K562 (cell line): ENCODE measurements around the gene FBXL13. TPM values are rescaled to one million over a fixed set of nuclear protein-coding genes. Genes with fewer than 3 reads are reported as not detected.
A peak's percentile ranks its signal among the peaks of the same experiment; 100 is the strongest.

Experiments used
- CBFB ChIP-seq: sonication (generic); formaldehyde crosslinking; IDR thresholded peaks from 2 replicates; pipeline ENCODE4 v1.4.0; 2020; ENCODE audit warnings: mild to moderate bottlenecking, missing genetic modification reagents
- CHD1 ChIP-seq: fragments of 200-600 bp; sonication (generic); IDR thresholded peaks from one replicate; pipeline ENCODE4 v1.6.1; 2012; ENCODE audit warnings: mild to moderate bottlenecking, moderate library complexity, low read length, inconsistent platforms
- CTBP1 ChIP-seq: fragments of 450-650 bp; IDR thresholded peaks from 2 replicates; pipeline ENCODE4 v1.6.1; 2016; ENCODE audit warnings: borderline replicate concordance
- IFI16 ChIP-seq: fragments of 250-450 bp; sonication (Bioruptor Pico); IDR thresholded peaks from 2 replicates; pipeline ENCODE4 v2.1.2; 2022; ENCODE audit warnings: mild to moderate bottlenecking, inconsistent platforms
- JUND ChIP-seq, 2 experiments: IDR thresholded peaks; 2 replicates in 1 of 2; 3 replicates in 1 of 2; pipeline ENCODE4 v1.6.1; 2011; ENCODE audit warnings: borderline replicate concordance in 2 of 2, low read depth in 2 of 2, low read length in 2 of 2, improper control_type of control experiment in 1 of 2, missing biosample characterization in 1 of 2, missing genetic modification characterization in 1 of 2, missing genetic modification reagents in 1 of 2
- NFE2L1 ChIP-seq: fragments of 450-650 bp; IDR thresholded peaks from 2 replicates; pipeline ENCODE4 v1.6.1; 2016; ENCODE audit warnings: missing genetic modification characterization, low read depth, mild to moderate bottlenecking, missing compliant biosample characterization, moderate library complexity, borderline replicate concordance
- OTX1 ChIP-seq: fragments of 450-650 bp; formaldehyde crosslinking; IDR thresholded peaks from 2 replicates; pipeline ENCODE4 v1.4.0; 2022; ENCODE audit warnings: mild to moderate bottlenecking
- PHF8 ChIP-seq: fragments of 200-600 bp; sonication (generic); IDR thresholded peaks from 2 replicates; pipeline ENCODE4 v1.6.1; 2012; ENCODE audit warnings: mixed run types, mild to moderate bottlenecking, inconsistent platforms, low read length, moderate library complexity, borderline replicate concordance
- POLR2AphosphoS2 ChIP-seq: IDR thresholded peaks from 2 replicates; pipeline ENCODE4 v1.6.1; 2012; ENCODE audit warnings: low read length, improper control_type of control experiment
- RBM25 ChIP-seq: fragments of 200-400 bp; formaldehyde crosslinking; IDR thresholded peaks from 2 replicates; pipeline ENCODE4 v1.6.1; 2018; ENCODE audit warnings: low read length, low read depth, moderate library complexity; ENCODE audit not compliant: severe bottlenecking
- SRF ChIP-seq, 2 experiments: fragments of 250-450, 450-650 bp in 1 of 2; sonication (Bioruptor Pico) in 1 of 2; sonication (generic) in 1 of 2; formaldehyde crosslinking; IDR thresholded peaks; 2 replicates each; pipeline versions ENCODE4 v1.5.0 to v1.5.1; 2020 to 2022; ENCODE audit warnings: mild to moderate bottlenecking in 1 of 2, missing genetic modification reagents in 1 of 2
- TRIM24 ChIP-seq, 2 experiments: fragments of 450-650 bp; IDR thresholded peaks; 2 replicates each; pipeline ENCODE4 v1.6.1; 2016
- ZHX1 ChIP-seq: fragments of 150-350 bp; conservative IDR thresholded peaks from 2 replicates; pipeline ENCODE4 v1.6.1; 2014; ENCODE audit warnings: low read length
- ZNF121 ChIP-seq: sonication (generic); formaldehyde crosslinking; conservative IDR thresholded peaks from 2 replicates; pipeline ENCODE4 v1.8.0; 2022; ENCODE audit warnings: missing genetic modification reagents
- ZNF280B ChIP-seq: fragments of 250-450 bp; sonication (Bioruptor Pico); IDR thresholded peaks from 2 replicates; pipeline ENCODE4 v1.5.1; 2021; ENCODE audit warnings: mild to moderate bottlenecking
- ZNF512 ChIP-seq: IDR thresholded peaks from 2 replicates; pipeline ENCODE4 v1.6.1; 2016; ENCODE audit warnings: missing genetic modification characterization, missing compliant biosample characterization
- ZNF589 ChIP-seq: fragments of 200-800 bp; sonication (Bioruptor generic); IDR thresholded peaks from 2 replicates; pipeline ENCODE4 v1.6.1; 2016; ENCODE audit warnings: low read depth, missing genetic modification characterization, missing compliant biosample characterization
- ZNF639 ChIP-seq, 2 experiments: fragments of 200-800 bp in 1 of 2; sonication (Bioruptor generic) in 1 of 2; sonication (generic) in 1 of 2; formaldehyde crosslinking in 1 of 2; IDR thresholded peaks in 1 of 2; conservative IDR thresholded peaks in 1 of 2; 2 replicates each; pipeline versions ENCODE4 v1.5.0 to v1.6.1; 2016 to 2020; ENCODE audit warnings: missing compliant biosample characterization in 1 of 2, missing genetic modification characterization in 1 of 2, missing genetic modification reagents in 1 of 2
- ZNF75A ChIP-seq: fragments of 450-650 bp; formaldehyde crosslinking; IDR thresholded peaks from 2 replicates; pipeline ENCODE4 v1.4.0; 2020; ENCODE audit warnings: mild to moderate bottlenecking
- polyA plus RNA-seq, 8 experiments: library from polyadenylated mRNA; depleted of rRNA in 4 of 8; stranded (reverse) in 5 of 8; unstranded in 3 of 8; fragments of >200 nt; fragmentation: Nextera tagmentation in 2 of 8; fragmentation: Illumina TruSeq in 1 of 8; extraction: Ambion mirVana in 2 of 8; extraction: Trizol in 1 of 8; gene quantifications; 2 replicates each; pipeline versions ENCODE4 v1.2.1 to v1.2.3, GENCODE V29; 2011 to 2014; ENCODE audit warnings: inconsistent platforms in 1 of 8, missing spikeins in 1 of 8
- total RNA-seq, 7 experiments: library from RNA; depleted of rRNA in 6 of 7; stranded (reverse); fragments of >200 nt in 6 of 7; fragmentation: Illumina TruSeq in 2 of 7; extraction: Trizol in 2 of 7; gene quantifications; 2 replicates each; pipeline versions ENCODE4 v1.2.1 to v1.2.3, GENCODE V29; 2011 to 2021; ENCODE audit warnings: low replicate concordance in 1 of 7

Gene FBXL13
- total and polyA plus RNA-seq, 9 of the 15 experiments (the other 6 are each of a cell fraction or from before 2014, with no cell fraction given), result 16.3 to 55.0 (median 25.4) TPM

GRCh38 chr7:102973096-102973802, 101.3 kb downstream of the FBXL13 start (continued):
- no peak for TF ChIP-seq IFI16 (CRISPR knock-in tag)
- no peak for TF ChIP-seq ZNF280B (CRISPR knock-in tag)
- TF ChIP-seq PHF8, result peak; percentile 69
- TF ChIP-seq CBFB (CRISPR knock-in tag), result no peak
- peak in 1 of 2 experiments; percentile 81; a peak in 1 of 4 replicates for TF ChIP-seq SRF (CRISPR knock-in tag; IDR thresholded peaks at IDR 0.05)
- TF ChIP-seq POLR2AphosphoS2, result peak; percentile 34; the same call in 1 of the 2 replicates
- TF ChIP-seq ZHX1, result no peak
- TF ChIP-seq NFE2L1 (tag), result peak; percentile 92
- peak; percentile 82; the same call in 1 of the 2 replicates for TF ChIP-seq JUND (IDR thresholded peaks at IDR 0.05; ENCODE audit: borderline replicate concordance, low read depth, low read length)
- peak; percentile 91; the same call in 2 of the 3 replicates for TF ChIP-seq JUND (tag; IDR thresholded peaks at IDR 0.05; ENCODE audit: borderline replicate concordance, low read depth, low read length)
- TF ChIP-seq ZNF589, result peak; percentile 89
- peak; percentile 69; the same call in 1 of the 2 replicates for TF ChIP-seq ZNF75A (CRISPR knock-in tag)
- TF ChIP-seq ZNF512 (tag), result no peak; the same call in 1 of the 2 replicates
- peak in 1 of 2 experiments; percentile 84; a peak in 2 of 4 replicates for TF ChIP-seq ZNF639 (CRISPR knock-in tag; conservative IDR thresholded peaks at IDR 0.05 in 1 of 2, IDR thresholded peaks at IDR 0.05 in 1 of 2)
- TF ChIP-seq RBM25, result no peak
- peak; percentile 96 for TF ChIP-seq CTBP1
- no peak for TF ChIP-seq ZNF121 (CRISPR knock-in tag)
- TF ChIP-seq TRIM24 (IDR thresholded peaks at IDR 0.05), result peak in 1 of 2 experiments; percentile 85; a peak in 3 of 4 replicates
- TF ChIP-seq CHD1, result peak; percentile 42
- TF ChIP-seq OTX1, result 0 out of 2 replicates have a peak, but pooled peaks have one; percentile 49
